HCT116 (cell line): ENCODE measurements around the gene DCTN3. TPM values are rescaled to one million over a fixed set of nuclear protein-coding genes. Genes with fewer than 3 reads are reported as not detected.

Experiments
- ATAC-seq: fragments of 200-7000 bp; cut with Tn5 transposase; 2 replicates; pipeline ENCODE4 v1.9.1; 2020; ENCODE audit warnings: mild to moderate bottlenecking, moderate library complexity
- BruUV-seq: library from RNA; stranded (reverse); fragments of 400-500 nt; replicated peaks from 2 replicates; lab custom pipeline; 2021; lab: Mats Ljungman, UMichigan
- CTCF ChIA-PET: fragments of 300-600 bp; sonication (Branson Sonifier 250); formaldehyde crosslinking; loops from one replicate; lab custom pipeline; 2021; ENCODE audit warnings: antibody characterized with exemption; lab: Charles Lee
- POLR2A ChIA-PET: fragments of 300-600, 350-600 bp; sonication (Branson Sonifier 250); formaldehyde crosslinking; loops from one replicate; lab custom pipeline; 2021; ENCODE audit warnings: antibody characterized with exemption; lab: Charles Lee
- RAD21 ChIA-PET, 2 experiments: fragments of 300-600 bp; sonication (Branson Sonifier 250); formaldehyde crosslinking; loops; one replicate each; lab custom pipeline; 2023; ENCODE audit warnings: low total read pairs in 2 of 2; ENCODE audit not compliant: uncharacterized antibody in 2 of 2, unreplicated experiment in 2 of 2, low non-redundant PET in 1 of 2; lab: Charles Lee
- DNase-seq: peaks from one replicate; pipeline ENCODE4 v3.0.0-alpha.2; 2010; ENCODE audit warnings: low read depth, low spot score
- H2AFZ ChIP-seq: fragments of 200-600 bp; shearing (Covaris generic), sonication (generic); 2 replicates; pipeline ENCODE4 v1.6.1; 2017; ENCODE audit warnings: low read depth, mixed run types, mixed read lengths, antibody characterized with exemption, low read length; ENCODE audit not compliant: poor library complexity, severe bottlenecking
- H3K27ac ChIP-seq: 2 replicates; pipeline ENCODE4 v1.5.1; 2012; ENCODE audit warnings: low read depth, low read length
- H3K27me3 ChIP-seq: fragments of 200-600 bp; sonication (generic); 2 replicates; pipeline ENCODE4 v1.6.1; 2016; ENCODE audit warnings: mixed run types, low read length, mixed read lengths; ENCODE audit not compliant: insufficient read depth
- H3K36me3 ChIP-seq, 2 experiments: fragments of 200-500 bp in 1 of 2; fragments of 200-600 bp in 1 of 2; sonication (Bioruptor generic) in 1 of 2; sonication (generic) in 1 of 2; 2 replicates each; pipeline versions ENCODE4 v1.5.1 to v1.6.1; 2014 to 2016; ENCODE audit warnings: low read length in 2 of 2, inconsistent platforms in 1 of 2, mixed read lengths in 1 of 2, mixed run types in 1 of 2; ENCODE audit not compliant: insufficient read depth in 2 of 2, control insufficient read depth in 1 of 2
- H3K4me1 ChIP-seq, 2 experiments: fragments of 200-600 bp in 1 of 2; sonication (generic) in 1 of 2; 2 replicates each; pipeline versions ENCODE4 v1.5.1 to v1.6.1; 2012 to 2017; ENCODE audit warnings: low read length in 2 of 2, inconsistent platforms in 1 of 2, mild to moderate bottlenecking in 1 of 2, mixed read lengths in 1 of 2, mixed run types in 1 of 2, moderate library complexity in 1 of 2; ENCODE audit not compliant: insufficient read depth in 2 of 2, control insufficient read depth in 1 of 2
- H3K4me2 ChIP-seq: fragments of 200-600 bp; sonication (generic); 2 replicates; pipeline ENCODE4 v1.6.1; 2017; ENCODE audit warnings: mixed run types, low read length, mixed read lengths
- H3K4me3 ChIP-seq, 2 experiments: fragments of 200-600 bp in 1 of 2; sonication (generic) in 1 of 2; replicated peaks in 1 of 2; 2 replicates each; pipeline ENCODE4 v1.5.1; 2011 to 2016; ENCODE audit warnings: low read length in 2 of 2, control low read depth in 1 of 2, low read depth in 1 of 2, mild to moderate bottlenecking in 1 of 2, mixed read lengths in 1 of 2, mixed run types in 1 of 2
- H3K79me2 ChIP-seq: fragments of 200-600 bp; sonication (generic); 2 replicates; pipeline ENCODE4 v1.6.1; 2017; ENCODE audit warnings: mild to moderate bottlenecking, mixed run types, low read length, moderate library complexity, mixed read lengths; ENCODE audit not compliant: insufficient read depth
- H3K9ac ChIP-seq: fragments of 200-600 bp; sonication (generic); 2 replicates; pipeline ENCODE4 v1.6.1; 2016; ENCODE audit warnings: low read length, mixed read lengths
- H3K9me2 ChIP-seq: fragments of 200-600 bp; sonication (generic), shearing (Covaris generic); 2 replicates; pipeline ENCODE4 v1.6.1; 2017; ENCODE audit warnings: mixed run types, mild to moderate bottlenecking, moderate library complexity; ENCODE audit not compliant: insufficient read depth
- H3K9me3 ChIP-seq, 2 experiments: fragments of 200-500 bp in 1 of 2; fragments of 200-600 bp in 1 of 2; sonication (Bioruptor generic) in 1 of 2; sonication (generic) in 1 of 2; 2 replicates each; pipeline ENCODE4 v1.6.1; 2014 to 2017; ENCODE audit warnings: low read length in 2 of 2, mixed read lengths in 2 of 2, inconsistent platforms in 1 of 2, low read depth in 1 of 2, mild to moderate bottlenecking in 1 of 2, mixed run types in 1 of 2, moderate library complexity in 1 of 2; ENCODE audit not compliant: control insufficient read depth in 1 of 2, insufficient read depth in 1 of 2
- H4K20me1 ChIP-seq: fragments of 200-600 bp; sonication (generic), shearing (Covaris generic); 2 replicates; pipeline ENCODE4 v1.6.1; 2017; ENCODE audit warnings: mixed run types, mild to moderate bottlenecking, moderate library complexity; ENCODE audit not compliant: insufficient read depth
- CBX3 ChIP-seq: IDR thresholded peaks from 2 replicates; pipeline ENCODE4 v1.6.1; 2012; ENCODE audit warnings: low read depth
- CEBPB ChIP-seq: IDR thresholded peaks from 2 replicates; pipeline ENCODE4 v1.6.1; 2012; ENCODE audit warnings: low read depth
- EGR1 ChIP-seq: IDR thresholded peaks from 2 replicates; pipeline ENCODE4 v1.6.1; 2012; ENCODE audit warnings: low read depth
- ELF1 ChIP-seq: IDR thresholded peaks from 2 replicates; pipeline ENCODE4 v1.6.1; 2012; ENCODE audit warnings: low read depth, borderline replicate concordance
- EZH2phosphoT487 ChIP-seq: fragments of 200-600 bp; IDR thresholded peaks from 2 replicates; pipeline ENCODE4 v1.6.1; 2018; ENCODE audit warnings: antibody characterized with exemption, borderline replicate concordance
- FOSL1 ChIP-seq: IDR thresholded peaks from 2 replicates; pipeline ENCODE4 v1.6.1; 2012; ENCODE audit warnings: low read depth
- JUND ChIP-seq: IDR thresholded peaks from 2 replicates; pipeline ENCODE4 v1.6.1; 2012
- POLR2A ChIP-seq: IDR thresholded peaks from 2 replicates; pipeline ENCODE4 v1.7.0; 2011; ENCODE audit warnings: borderline replicate concordance; ENCODE audit not compliant: insufficient read depth, insufficient read length; ENCODE audit errors: extremely low read depth
- POLR2AphosphoS5 ChIP-seq: IDR thresholded peaks from 2 replicates; pipeline ENCODE4 v1.6.1; 2011; ENCODE audit warnings: mild to moderate bottlenecking, low read depth, low read length, moderate library complexity
- RAD21 ChIP-seq: IDR thresholded peaks from 2 replicates; pipeline ENCODE4 v1.6.1; 2012; ENCODE audit warnings: low read depth, mild to moderate bottlenecking
- REST ChIP-seq: IDR thresholded peaks from 2 replicates; pipeline ENCODE4 v1.6.1; 2012; ENCODE audit warnings: low read depth
- SIN3A ChIP-seq: IDR thresholded peaks from 2 replicates; pipeline ENCODE4 v1.6.1; 2012; ENCODE audit warnings: low read depth
- SP1 ChIP-seq: IDR thresholded peaks from 2 replicates; pipeline ENCODE4 v1.6.1; 2012; ENCODE audit warnings: low read depth
- SRF ChIP-seq: IDR thresholded peaks from 2 replicates; pipeline ENCODE4 v1.6.1; 2012; ENCODE audit warnings: low read depth
- TCF7L2 ChIP-seq: IDR thresholded peaks from 2 replicates; pipeline ENCODE4 v1.7.0; 2011; ENCODE audit warnings: borderline replicate concordance, inconsistent platforms; ENCODE audit not compliant: insufficient read depth, insufficient read length; ENCODE audit errors: extremely low read depth
- ZNF274 ChIP-seq: fragments of 200-500 bp; sonication (Bioruptor generic); IDR thresholded peaks from 2 replicates; pipeline ENCODE4 v1.6.1; 2014; ENCODE audit warnings: mild to moderate bottlenecking, low read depth, low read length, inconsistent platforms
- intact Hi-C: fragments of 100-400 bp; cut with micrococcal nuclease; formaldehyde crosslinking; loops from 2 replicates; pipeline ENCODE4 v1.10.0; 2022
- total RNA-seq: library from RNA; stranded (reverse); gene quantifications from one replicate; pipeline ENCODE4 v1.2.1, GENCODE V29; 2021; ENCODE audit not compliant: unreplicated experiment
- TF ChIP-seq, protein P1 (sequence below): IDR thresholded peaks from 2 replicates; pipeline ENCODE4 v1.6.1; 2012
- TF ChIP-seq, protein P2 (sequence below): IDR thresholded peaks from 2 replicates; pipeline ENCODE4 v1.6.1; 2012

The DCTN3 gene
- total RNA-seq, 1 experiment from 2014 or later: 64.0 TPM

DNA sequence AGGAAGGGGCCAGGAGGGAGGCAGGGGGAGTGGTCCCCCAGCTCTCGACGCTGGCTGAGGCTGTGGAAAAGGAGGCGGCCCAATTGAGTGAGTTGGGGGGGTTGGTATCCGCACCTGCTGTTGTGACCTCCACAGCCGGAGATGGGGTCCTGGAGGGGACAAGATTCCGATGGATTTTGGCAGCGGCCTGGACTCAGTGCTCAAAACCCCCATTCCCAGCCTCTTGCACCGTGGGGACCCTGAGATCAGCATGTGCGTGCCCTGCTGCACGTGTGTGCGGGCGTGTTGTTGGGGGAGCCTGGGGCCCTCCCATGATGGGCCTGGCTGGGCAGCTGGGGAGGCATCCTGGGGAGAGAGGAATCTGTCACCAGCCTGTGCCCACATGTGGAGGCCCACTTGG is 45.7 kb downstream of the DCTN3 start:
- no peak overlapping the region for H3K27ac ChIP-seq
- no TSS peak for BruUV-seq
- TF ChIP-seq ELF1 (no peak), JUND (no peak), EGR1 (no peak), SRF (no peak), RAD21 (no peak), REST (no peak), FOSL1 (no peak), POLR2AphosphoS5 (no peak), SIN3A (no peak), POLR2A (no peak), CEBPB (no peak), EZH2phosphoT487 (no peak), TCF7L2 (no peak), SP1 (no peak), ZNF274 (no peak), CBX3 (no peak)
- TF ChIP-seq, protein P1, sequence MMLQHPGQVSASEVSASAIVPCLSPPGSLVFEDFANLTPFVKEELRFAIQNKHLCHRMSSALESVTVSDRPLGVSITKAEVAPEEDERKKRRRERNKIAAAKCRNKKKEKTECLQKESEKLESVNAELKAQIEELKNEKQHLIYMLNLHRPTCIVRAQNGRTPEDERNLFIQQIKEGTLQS: no peak
- TF ChIP-seq, protein P2, sequence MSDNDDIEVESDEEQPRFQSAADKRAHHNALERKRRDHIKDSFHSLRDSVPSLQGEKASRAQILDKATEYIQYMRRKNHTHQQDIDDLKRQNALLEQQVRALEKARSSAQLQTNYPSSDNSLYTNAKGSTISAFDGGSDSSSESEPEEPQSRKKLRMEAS: no peak
- TF ChIP-seq, all 23 proteins: peak for 0
- ATAC-seq (no peak), DNase-seq (no peak)
- H4K20me1 ChIP-seq: no peaks in the 10 kb centered on the region
- POLR2A ChIA-PET: no interaction called here
- intact Hi-C loops: no loop called here
- no peak overlapping the region for H3K9ac ChIP-seq
- CTCF ChIA-PET: no interaction called here
- H3K79me2 ChIP-seq: no peaks in the 10 kb centered on the region
- H3K4me2 ChIP-seq: no peak overlapping the region
- no peaks in the 10 kb centered on the region for H3K36me3 ChIP-seq
- RAD21 ChIA-PET: no interaction called here
- H3K27me3 ChIP-seq: no peaks in the 10 kb centered on the region
- H3K9me3 ChIP-seq: no peaks in the 10 kb centered on the region
- no peaks in the 10 kb centered on the region; a peak in 1 of 4 replicates for H3K4me1 ChIP-seq
- no peaks in the 10 kb centered on the region for H3K9me2 ChIP-seq
- no peak overlapping the region for H3K4me3 ChIP-seq
- H2AFZ ChIP-seq: no peak overlapping the region
